Calu3 (cell line): Measurements from ENCODE around the gene DPAGT1. TPM values are rescaled to one million over a fixed set of nuclear protein-coding genes. Genes with fewer than 3 reads are reported as not detected.

ENCODE experiments used
- Bru-seq: library from RNA; stranded (reverse); fragments of 400-500 nt; gene quantifications from one replicate; lab custom pipeline; 2021; lab: Mats Ljungman, UMichigan
- BruChase-seq, 2 experiments: library from RNA; stranded (reverse); fragments of 400-500 nt; gene quantifications; one replicate each; lab custom pipeline; 2021; lab: Mats Ljungman, UMichigan
- BruUV-seq: library from RNA; stranded (reverse); fragments of 400-500 nt; replicated peaks from 2 replicates; lab custom pipeline; 2021; lab: Mats Ljungman, UMichigan
- CTCF ChIA-PET: fragments of 300-600 bp; sonication (Branson Sonifier 250); formaldehyde crosslinking; loops from one replicate; lab custom pipeline; 2022; ENCODE audit warnings: antibody characterized with exemption; lab: Charles Lee
- DNase-seq: peaks from one replicate; pipeline ENCODE4 v3.0.0; 2022
- H3K27ac Mint-ChIP-seq: one replicate; pipeline ENCODE4 v1.8.0; 2022; ENCODE audit warnings: mixed read lengths; ENCODE audit not compliant: unreplicated experiment
- H3K27me3 Mint-ChIP-seq: one replicate; pipeline ENCODE4 v1.8.0; 2022; ENCODE audit warnings: mixed read lengths; ENCODE audit not compliant: unreplicated experiment
- H3K36me3 Mint-ChIP-seq: one replicate; pipeline ENCODE4 v1.8.0; 2022; ENCODE audit warnings: mild to moderate bottlenecking, moderate library complexity, mixed read lengths; ENCODE audit not compliant: insufficient read depth, unreplicated experiment
- H3K4me1 Mint-ChIP-seq: one replicate; pipeline ENCODE4 v1.8.0; 2022; ENCODE audit warnings: mild to moderate bottlenecking, low read depth, mixed read lengths; ENCODE audit not compliant: unreplicated experiment
- H3K4me3 Mint-ChIP-seq: one replicate; pipeline ENCODE4 v1.8.0; 2022; ENCODE audit warnings: mild to moderate bottlenecking, low read depth, moderate library complexity, mixed read lengths; ENCODE audit not compliant: unreplicated experiment
- H3K9me3 Mint-ChIP-seq: one replicate; pipeline ENCODE4 v1.8.0; 2022; ENCODE audit warnings: low read depth, mixed read lengths; ENCODE audit not compliant: unreplicated experiment
- intact Hi-C: fragments of 100-400 bp; cut with micrococcal nuclease; formaldehyde crosslinking; loops from one replicate; pipeline ENCODE4 v1.10.0; 2022; ENCODE audit not compliant: unreplicated experiment
- long read RNA-seq: library from polyadenylated mRNA; stranded (forward); transcript quantifications from one replicate; pipeline ENCODE4 v2.0.0, GENCODE V29; 2022
- total RNA-seq: library from RNA; stranded (reverse); gene quantifications from 2 replicates; pipeline ENCODE4 v1.2.3, GENCODE V29; 2022
- TF ChIP-seq, protein P1 (sequence below): fragments of 200-600 bp; IDR thresholded peaks from one replicate; pipeline ENCODE4 v1.8.0; 2022; ENCODE audit warnings: antibody characterized with exemption; ENCODE audit not compliant: unreplicated experiment

Gene DPAGT1
- total RNA-seq: 46.7 and 47.6 TPM in 2 replicates
- Bru-seq, nascent RNA: percentile 54 among the genes with signal in this experiment
- percentile 70 among the genes with signal in this experiment for BruChase-seq, experiment 1, labeled RNA remaining after a 6-hour chase
- percentile 62 among the genes with signal in this experiment for BruChase-seq, experiment 2, labeled RNA remaining after a 2-hour chase
- long read RNA-seq, transcript DPAGT1-201 (9 exons, 2,205 nt): major isoform, 88 of 109 reads
- long read RNA-seq, partial matches to known transcripts: 3 of 109 reads
- long read RNA-seq, other reads (novel, unspliced or antisense): 16 of 109 reads

GRCh38 chr11:119101759-119102423, at the start of gene DPAGT1:
Gene DPAGT1, minus strand, starts transcription at chr11:119101853. Its CDS starts 198 bp downstream, at chr11:119101655.
- peak within 1 kb of the TSS; percentile 98 for H3K27ac Mint-ChIP-seq
- DNase-seq: peak; percentile 80
- peaks cover 50% of the 10 kb centered on the region for H3K36me3 Mint-ChIP-seq
- H3K4me1 Mint-ChIP-seq: peaks cover 9% of the 10 kb centered on the region
- H3K4me3 Mint-ChIP-seq: peak within 1 kb of the TSS; percentile 88
- no peaks in the 10 kb centered on the region for H3K27me3 Mint-ChIP-seq
- intact Hi-C loops: loop anchor here (5.0 kb wide), 1 partner anchor 95 kb away; no protein-coding TSS in a partner anchor
- CTCF ChIA-PET: interaction anchor here (0.6 to 1.7 kb wide), 8 partner anchors 19 to 983 kb away, joined by 3 to 7 read pairs (median 6); partner anchors contain the start of genes CBL, HINFP and VPS11
- BruUV-seq: no TSS peak
- TF ChIP-seq, protein P1, sequence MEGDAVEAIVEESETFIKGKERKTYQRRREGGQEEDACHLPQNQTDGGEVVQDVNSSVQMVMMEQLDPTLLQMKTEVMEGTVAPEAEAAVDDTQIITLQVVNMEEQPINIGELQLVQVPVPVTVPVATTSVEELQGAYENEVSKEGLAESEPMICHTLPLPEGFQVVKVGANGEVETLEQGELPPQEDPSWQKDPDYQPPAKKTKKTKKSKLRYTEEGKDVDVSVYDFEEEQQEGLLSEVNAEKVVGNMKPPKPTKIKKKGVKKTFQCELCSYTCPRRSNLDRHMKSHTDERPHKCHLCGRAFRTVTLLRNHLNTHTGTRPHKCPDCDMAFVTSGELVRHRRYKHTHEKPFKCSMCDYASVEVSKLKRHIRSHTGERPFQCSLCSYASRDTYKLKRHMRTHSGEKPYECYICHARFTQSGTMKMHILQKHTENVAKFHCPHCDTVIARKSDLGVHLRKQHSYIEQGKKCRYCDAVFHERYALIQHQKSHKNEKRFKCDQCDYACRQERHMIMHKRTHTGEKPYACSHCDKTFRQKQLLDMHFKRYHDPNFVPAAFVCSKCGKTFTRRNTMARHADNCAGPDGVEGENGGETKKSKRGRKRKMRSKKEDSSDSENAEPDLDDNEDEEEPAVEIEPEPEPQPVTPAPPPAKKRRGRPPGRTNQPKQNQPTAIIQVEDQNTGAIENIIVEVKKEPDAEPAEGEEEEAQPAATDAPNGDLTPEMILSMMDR: no peak
- no peaks in the 10 kb centered on the region for H3K9me3 Mint-ChIP-seq

- intact Hi-C loops: no loop called here
- CTCF ChIA-PET: no interaction called here
- no peaks in the 10 kb centered on the region for H3K4me1 Mint-ChIP-seq
- no peak overlapping the region for H3K27ac Mint-ChIP-seq
- DNase-seq: no peak
- H3K9me3 Mint-ChIP-seq: no peaks in the 10 kb centered on the region
- peaks cover 69% of the 10 kb centered on the region for H3K27me3 Mint-ChIP-seq
- H3K36me3 Mint-ChIP-seq: peaks cover 6% of the 10 kb centered on the region
- TF ChIP-seq, protein P1: no peak
- no TSS peak for BruUV-seq
- peak overlapping the region; percentile 56 for H3K4me3 Mint-ChIP-seq
These were observed 48.2 kb upstream of the DPAGT1 start for GRCh38 chr11:119149786-119150275.

DNA sequence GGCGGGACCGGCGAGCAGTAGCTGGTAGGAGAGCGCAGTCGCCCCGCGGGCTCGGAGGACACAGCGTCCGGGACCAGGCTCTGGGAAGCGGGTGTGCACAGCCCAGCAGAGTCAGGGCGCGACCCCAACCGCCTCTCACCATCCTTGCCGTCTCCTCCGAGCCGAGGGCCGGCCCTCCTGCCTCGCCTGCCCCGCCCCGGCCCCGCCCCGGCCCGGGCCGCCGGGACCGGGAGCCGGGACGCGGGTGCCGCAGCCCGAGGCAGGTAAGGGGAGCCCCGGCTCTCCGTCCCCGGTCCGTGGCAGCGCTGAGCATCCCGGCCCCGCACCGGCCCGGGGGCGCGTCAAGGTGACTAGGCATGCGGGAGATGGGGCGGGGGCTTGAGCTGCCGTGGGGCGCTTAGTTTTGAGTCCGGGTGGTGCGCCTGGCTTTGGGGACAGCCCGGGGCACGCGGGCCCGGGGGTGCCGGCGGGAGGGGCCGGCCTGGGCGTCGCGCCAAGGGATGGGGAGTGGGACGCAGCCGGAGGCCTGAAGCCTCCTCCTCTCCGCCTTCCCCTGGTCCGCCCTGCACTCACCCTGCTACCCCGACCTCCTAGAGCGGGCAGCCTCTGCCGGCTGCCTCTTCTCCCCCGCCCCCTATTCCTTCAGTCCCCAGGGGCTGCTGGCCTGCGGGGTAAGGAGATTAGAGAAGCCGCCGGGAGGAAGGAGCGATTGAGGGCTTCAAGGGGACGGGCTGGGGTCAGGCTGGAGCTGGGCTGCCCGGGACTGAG, 47.5 kb upstream of the DPAGT1 start, which contains the start of gene ABCG4:
Gene ABCG4 (plus strand): TSS at position 35 of the 768 bp plus-strand sequence. CDS start 914 bp downstream, outside the sequence.
- CTCF ChIA-PET: interaction anchor here (0.9 kb wide), 1 partner anchor 20 kb away, joined by 3 read pairs; the partner anchor contains the start of gene NLRX1
- Mint-ChIP-seq H3K4me3 (peak within 1 kb of the TSS; percentile 56), H3K27me3 (peaks cover 64% of the 10 kb centered on the region), H3K9me3 (no peaks in the 10 kb centered on the region), H3K36me3 (peaks cover 6% of the 10 kb centered on the region), H3K4me1 (no peaks in the 10 kb centered on the region), H3K27ac (no peak within 1 kb of the TSS)
- intact Hi-C loops: no loop called here
- BruUV-seq: no TSS peak
- TF ChIP-seq, protein P1: no peak
- DNase-seq: no peak

- CTCF ChIA-PET: interaction anchor here (0.9 kb wide), 1 partner anchor 20 kb away, joined by 3 read pairs; the partner anchor contains the start of gene NLRX1
- H3K36me3 Mint-ChIP-seq: peaks cover 6% of the 10 kb centered on the region
- intact Hi-C loops: no loop called here
- H3K27ac Mint-ChIP-seq: no peak overlapping the region
- peaks cover 59% of the 10 kb centered on the region for H3K27me3 Mint-ChIP-seq
- H3K9me3 Mint-ChIP-seq: no peaks in the 10 kb centered on the region
- DNase-seq: no peak
- no TSS peak for BruUV-seq
- H3K4me1 Mint-ChIP-seq: no peaks in the 10 kb centered on the region
- H3K4me3 Mint-ChIP-seq: peak overlapping the region; percentile 56
- TF ChIP-seq, protein P1: no peak
These were observed 47.0 kb upstream of the DPAGT1 start for GRCh38 chr11:119148720-119149017.
